GM15510 (cell line): ENCODE results near the gene RGS7BP.

Source experiments
- POLR2A ChIP-seq: IDR thresholded peaks from 3 replicates; pipeline ENCODE4 v1.6.1; 2011; ENCODE audit warnings: borderline replicate concordance; ENCODE audit not compliant: insufficient read length; ENCODE audit errors: extremely low read depth

The RGS7BP gene

DNA sequence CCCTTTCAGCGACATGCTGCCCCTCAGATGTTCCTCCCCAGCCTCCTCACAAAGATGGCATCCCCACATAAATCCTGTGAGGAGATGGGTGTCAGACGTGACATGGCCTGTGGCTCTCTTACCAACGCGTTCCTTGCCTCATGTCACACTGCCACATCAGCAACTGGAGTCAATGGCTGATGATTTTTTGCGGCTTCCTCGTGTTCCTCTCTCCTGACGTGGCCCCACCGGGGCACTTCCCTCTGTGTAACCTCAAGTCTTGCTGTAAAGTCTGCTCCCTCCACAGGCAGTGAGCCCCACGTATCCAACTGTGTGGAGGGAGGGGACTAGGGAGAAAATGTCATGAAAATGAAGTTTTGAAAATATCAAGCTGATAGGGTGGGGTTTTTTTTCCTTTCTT is 131.3 kb downstream of the RGS7BP start:
- no peak for TF ChIP-seq POLR2A

DNA sequence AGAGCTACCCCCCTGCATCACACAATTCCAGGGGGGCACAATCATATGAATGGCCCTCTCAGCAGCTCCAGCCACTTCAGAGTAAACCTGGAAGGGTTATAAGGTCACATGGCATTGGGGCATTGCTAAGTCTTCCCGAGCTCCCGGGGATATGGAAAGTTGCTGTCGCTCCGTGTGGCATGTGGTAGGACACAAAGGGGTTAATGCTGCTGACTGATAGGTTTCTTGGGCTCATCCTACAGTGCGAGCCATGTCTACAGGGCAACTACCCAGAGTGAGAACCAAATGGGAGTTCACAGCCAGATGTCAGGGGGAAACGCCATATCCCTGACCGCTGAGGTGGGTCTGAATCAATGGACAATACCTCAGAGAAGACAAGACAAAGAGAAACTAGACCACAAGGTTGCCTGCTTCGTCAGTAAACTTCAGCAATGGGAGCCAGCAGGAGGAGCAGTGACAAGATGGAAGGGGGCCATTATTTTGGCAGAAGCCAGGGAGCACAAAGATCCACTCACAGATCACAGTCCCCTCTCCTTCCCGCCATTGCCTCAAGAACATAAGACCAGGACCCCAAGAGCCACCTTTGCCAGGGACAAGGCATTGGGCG is 132.1 kb downstream of the RGS7BP start:
- no peak for TF ChIP-seq POLR2A

DNA sequence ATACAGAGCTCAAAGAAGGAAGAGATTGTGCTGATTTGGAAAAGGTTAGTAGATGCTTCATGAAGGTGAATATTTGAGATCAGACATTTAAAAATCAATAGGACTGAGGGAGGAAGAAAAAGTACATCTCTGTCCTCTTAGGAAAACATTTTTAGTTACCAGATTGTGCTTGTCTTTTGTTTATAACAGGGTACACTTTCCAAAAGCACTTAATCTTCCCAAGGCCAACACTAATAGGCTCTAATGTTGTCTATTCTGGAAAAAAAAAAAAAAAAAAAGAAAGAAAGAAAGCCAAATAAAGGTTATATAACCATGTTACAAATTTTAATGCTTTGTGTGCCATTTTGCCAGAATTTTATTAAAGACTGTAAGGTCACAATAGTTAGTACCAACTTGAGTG is 139.0 kb downstream of the RGS7BP start:
- no peak for TF ChIP-seq POLR2A

DNA sequence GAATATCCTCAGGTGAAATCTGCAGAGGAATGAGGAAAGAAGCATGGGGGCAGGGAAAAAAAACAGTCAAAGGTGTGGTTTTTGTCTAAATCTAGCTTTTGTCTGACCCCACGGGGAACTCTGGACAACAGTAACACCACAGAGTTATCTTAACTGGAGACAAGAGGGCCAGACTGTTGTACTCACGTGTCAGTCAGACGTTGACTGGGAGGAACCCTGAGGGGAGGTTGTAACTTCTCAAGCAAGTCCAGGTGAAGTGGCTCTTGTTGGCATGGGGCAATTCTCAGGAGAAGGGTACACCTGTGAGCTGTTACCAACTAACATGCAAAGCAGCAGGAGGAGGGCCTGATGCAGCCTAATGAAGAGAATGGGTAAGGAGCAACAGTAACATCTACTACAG is 140.4 kb downstream of the RGS7BP start:
- TF ChIP-seq POLR2A, result no peak

DNA sequence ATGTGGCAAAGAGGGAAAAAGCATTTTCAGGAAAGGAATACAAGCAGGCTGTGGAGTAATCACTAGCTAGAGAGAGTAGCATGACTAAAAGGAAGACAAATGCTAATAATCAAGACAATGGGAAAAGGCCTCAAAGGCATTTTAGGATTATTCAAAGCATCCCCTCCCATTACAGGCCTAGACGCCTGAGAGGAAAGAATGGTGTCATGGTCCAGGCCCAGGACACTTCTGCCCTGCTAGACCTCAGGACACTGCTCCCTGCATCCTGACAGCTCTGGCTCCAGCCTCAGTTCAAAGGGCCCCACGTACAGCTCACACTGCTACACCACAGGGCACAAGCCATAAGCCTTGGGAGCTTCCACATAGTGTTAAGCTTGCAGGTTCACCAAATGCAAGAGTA is 143.7 kb downstream of the RGS7BP start:
- no peak for TF ChIP-seq POLR2A

DNA sequence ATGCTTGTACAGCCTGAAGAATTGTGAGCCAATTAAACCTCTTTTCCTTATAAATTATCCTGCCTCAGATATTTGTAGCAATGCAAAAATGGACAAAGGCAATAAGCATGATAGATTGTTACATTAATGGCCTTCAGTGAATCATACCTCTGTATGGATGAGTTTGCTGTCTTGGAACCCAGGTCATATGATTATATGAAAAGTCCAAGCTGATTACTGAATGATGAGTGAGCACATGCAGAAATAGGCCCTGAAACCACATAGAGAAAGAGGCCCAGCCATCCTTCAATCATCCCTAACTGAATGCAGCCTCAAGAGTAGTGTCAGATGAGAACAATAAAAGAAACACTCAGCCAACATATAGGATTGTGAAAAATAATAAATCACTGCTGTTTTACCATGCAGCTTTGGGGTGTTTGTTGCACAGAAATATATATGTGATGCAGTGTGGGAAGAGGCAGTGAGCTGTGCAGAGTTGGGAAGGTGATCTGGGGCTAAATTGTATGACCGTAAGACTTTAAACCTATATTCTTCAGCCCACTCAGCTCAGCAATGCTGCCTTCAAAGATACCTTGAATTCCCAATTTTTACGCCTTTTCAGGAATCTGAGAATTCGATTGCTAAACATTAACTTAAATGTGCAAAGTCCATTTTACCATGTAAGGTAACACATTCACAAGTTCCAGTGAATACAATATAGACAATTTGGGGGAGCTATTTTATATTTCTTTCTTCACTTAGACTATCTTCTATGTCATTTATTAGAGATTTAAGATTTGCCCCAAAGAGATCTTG is 148.1 kb downstream of the RGS7BP start:
- TF ChIP-seq POLR2A, result no peak

DNA sequence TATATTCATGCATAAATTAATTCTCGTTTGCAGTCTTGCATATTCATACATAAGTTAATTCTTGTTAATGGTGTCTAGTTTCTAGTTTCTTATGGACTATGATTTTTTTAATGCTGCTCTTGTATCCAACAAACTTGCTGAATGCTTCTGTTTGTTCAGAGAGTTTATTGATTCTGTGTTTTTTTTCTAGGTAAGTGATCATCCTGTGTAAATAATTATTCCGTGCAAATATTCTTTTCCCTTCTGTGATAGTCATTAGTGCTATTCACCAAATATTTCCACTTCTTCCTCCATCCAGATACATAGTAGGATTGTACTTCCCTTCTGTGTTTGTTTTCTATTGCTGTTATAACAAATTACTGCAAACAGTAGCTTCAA is 148.7 kb downstream of the RGS7BP start:
- no peak for TF ChIP-seq POLR2A

DNA sequence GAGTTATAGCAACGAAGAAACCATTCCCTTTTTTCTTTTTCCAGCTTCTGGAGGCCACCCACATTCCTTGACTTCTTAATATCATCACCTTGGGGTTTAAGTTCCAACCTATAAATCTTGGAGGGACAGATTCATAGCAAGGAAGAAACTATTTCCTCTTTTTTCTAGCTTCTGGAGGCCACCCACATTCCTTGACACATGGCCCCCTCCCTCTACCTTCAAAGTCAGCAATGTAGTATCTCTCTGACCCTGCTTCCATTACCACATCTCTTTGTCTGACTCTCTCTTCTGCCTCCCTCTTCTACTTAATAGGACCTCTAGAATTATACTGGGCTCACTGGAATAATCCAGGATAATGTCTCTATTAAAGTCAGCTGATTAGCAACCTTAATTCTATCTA is 149.8 kb downstream of the RGS7BP start:
- no peak for TF ChIP-seq POLR2A

DNA sequence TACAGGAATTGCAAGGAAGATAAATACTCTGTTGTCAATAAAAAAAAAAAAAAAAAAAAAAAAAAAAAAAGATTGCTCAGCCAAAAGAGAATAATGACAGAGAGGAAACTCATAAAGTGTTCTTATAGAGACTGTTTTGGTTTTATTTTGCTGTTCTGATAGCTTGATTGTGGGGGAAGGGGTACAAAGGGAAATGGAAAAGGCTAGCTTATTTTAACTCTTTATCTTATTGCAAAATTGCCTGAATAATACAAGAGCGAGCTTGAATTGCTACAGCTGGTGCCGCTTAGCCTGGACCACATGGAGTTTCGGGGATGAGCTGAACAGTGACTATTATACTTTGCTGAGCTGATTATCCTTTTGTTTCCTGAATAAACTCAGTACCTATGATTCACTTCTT is 153.5 kb downstream of the RGS7BP start:
- no peak for TF ChIP-seq POLR2A
